ENCODE results near the gene SPTB. TPM values are rescaled to one million over a fixed set of nuclear protein-coding genes. Genes with fewer than 3 reads are reported as not detected.

The SPTB gene
- total RNA-seq, 1 experiment from 2014 or later: 2.3 TPM

DNA sequence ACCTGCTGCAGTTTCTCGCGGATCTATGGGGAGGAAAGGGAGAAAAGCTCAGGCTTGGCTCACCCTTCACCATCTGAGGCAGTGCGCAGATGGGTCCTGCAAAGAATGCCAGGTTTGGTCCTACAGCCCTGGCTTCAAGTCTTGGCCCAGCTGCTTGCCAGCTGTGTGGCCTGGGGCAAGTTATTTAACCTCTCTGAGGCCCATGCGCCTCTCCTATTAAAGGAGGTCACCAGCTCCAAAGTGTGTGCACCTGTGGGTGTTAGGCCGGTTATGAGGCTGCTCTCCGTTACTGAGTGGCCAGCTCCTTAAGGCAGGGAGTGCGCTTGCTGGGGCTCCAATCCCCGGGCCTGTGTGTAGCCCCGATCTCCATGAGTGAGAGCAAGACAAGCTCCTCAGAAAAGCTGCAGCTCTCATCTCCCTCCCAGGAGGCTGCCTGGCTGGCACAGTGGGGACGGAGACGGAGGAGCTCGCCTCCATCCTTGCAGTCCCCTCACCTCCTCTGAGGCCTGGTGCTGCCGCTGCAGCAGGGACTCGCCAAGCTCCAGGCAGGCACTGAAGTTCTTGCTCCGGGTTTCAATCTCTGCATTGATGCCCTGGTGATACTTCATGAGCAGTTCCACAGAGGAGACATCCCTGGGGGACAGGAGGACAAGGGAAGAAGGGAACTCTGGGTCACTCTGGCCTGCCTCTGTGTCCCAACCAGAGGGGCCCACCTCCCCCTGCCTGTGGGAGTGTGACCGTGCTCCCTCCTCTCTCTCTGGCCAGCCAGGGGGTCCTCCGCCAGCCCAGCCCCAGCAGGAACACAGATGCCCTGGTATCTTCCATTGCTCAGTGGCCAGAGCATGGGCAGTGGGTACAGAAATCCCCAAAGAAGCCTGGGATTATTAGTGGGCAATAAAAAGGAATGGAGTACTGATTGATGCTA is 110.3 kb downstream of the SPTB start:
- Histone ChIP-seq H3K4me2 (ENCODE audit: insufficient read depth, insufficient read length, low read length) (no peak overlapping the region), H3K23ac (ENCODE audit: insufficient read length, low read depth, low read length) (no peak overlapping the region), H3K79me2 (ENCODE audit: insufficient read depth, low read length) (no peaks in the 10 kb centered on the region), H3K18ac (ENCODE audit: insufficient read length, low read depth, low read length) (no peak overlapping the region), H4K20me1 (ENCODE audit: control insufficient read depth, insufficient read depth, insufficient read length) (no peaks in the 10 kb centered on the region), H3K4ac (ENCODE audit: low read depth, low read length) (no peak overlapping the region), H3K56ac (ENCODE audit: insufficient read length, low read depth, low read length) (no peak overlapping the region), H3T11ph (ENCODE audit: low read length) (no peak overlapping the region), H3K14ac (ENCODE audit: insufficient read depth, low read length) (no peak overlapping the region; the same call in 1 of the 2 replicates), H3K4me1 (ENCODE audit: insufficient read depth, low read length) (no peaks in the 10 kb centered on the region), H2AK5ac (ENCODE audit: insufficient read length, low read length) (no peak overlapping the region), H2BK120ac (ENCODE audit: low read depth, low read length, poor library complexity, severe bottlenecking) (no peak overlapping the region), H4K91ac (ENCODE audit: insufficient read length, low read depth, low read length) (no peak overlapping the region), H3K79me1 (ENCODE audit: insufficient read depth, low read depth, low read length, poor library complexity, severe bottlenecking) (no peaks in the 10 kb centered on the region), H2BK12ac (ENCODE audit: insufficient read length, low read depth, low read length) (no peak overlapping the region), H2AFZ (ENCODE audit: low read length) (no peak overlapping the region), H3K9ac (ENCODE audit: extremely low read depth, insufficient read length, low read length) (no peak overlapping the region), H3K23me2 (ENCODE audit: insufficient read length, low read depth, low read length, poor library complexity, severe bottlenecking) (peaks cover 4% of the 10 kb centered on the region), H2BK15ac (ENCODE audit: low read depth, low read length) (no peak overlapping the region), H4K8ac (replicated peaks; ENCODE audit: insufficient read length, low read depth, low read length) (no peak overlapping the region), H2BK20ac (ENCODE audit: low read depth, low read length, poor library complexity, severe bottlenecking) (no peak overlapping the region), H2BK5ac (ENCODE audit: insufficient read length, low read length) (no peak overlapping the region), H3K27ac (ENCODE audit: insufficient read length, low read depth, low read length) (no peak overlapping the region), H3K27me3 (ENCODE audit: insufficient read depth, low read length) (no peaks in the 10 kb centered on the region), H4K5ac (ENCODE audit: insufficient read length, low read depth, low read length) (no peak overlapping the region), H3K9me3 (ENCODE audit: control insufficient read depth, low read depth, low read length) (no peaks in the 10 kb centered on the region)
- peaks cover 4 to 19% (median 6%) of the 10 kb centered on the region in 3 experiments; a peak in 5 of 7 replicates for H3K36me3 Mint-ChIP-seq (ENCODE audit: insufficient read depth in 1 of 3, low read depth in 3 of 3)
- peaks cover 7% of the 10 kb centered on the region for H3K27me3 Mint-ChIP-seq (ENCODE audit: low read depth)
- H3K27ac Mint-ChIP-seq: peak overlapping the region in 1 of 3 experiments; percentile 72; a peak in 1 of 7 replicates
- no peak overlapping the region for H3K4me3 Mint-ChIP-seq
- TF ChIP-seq, protein P1, sequence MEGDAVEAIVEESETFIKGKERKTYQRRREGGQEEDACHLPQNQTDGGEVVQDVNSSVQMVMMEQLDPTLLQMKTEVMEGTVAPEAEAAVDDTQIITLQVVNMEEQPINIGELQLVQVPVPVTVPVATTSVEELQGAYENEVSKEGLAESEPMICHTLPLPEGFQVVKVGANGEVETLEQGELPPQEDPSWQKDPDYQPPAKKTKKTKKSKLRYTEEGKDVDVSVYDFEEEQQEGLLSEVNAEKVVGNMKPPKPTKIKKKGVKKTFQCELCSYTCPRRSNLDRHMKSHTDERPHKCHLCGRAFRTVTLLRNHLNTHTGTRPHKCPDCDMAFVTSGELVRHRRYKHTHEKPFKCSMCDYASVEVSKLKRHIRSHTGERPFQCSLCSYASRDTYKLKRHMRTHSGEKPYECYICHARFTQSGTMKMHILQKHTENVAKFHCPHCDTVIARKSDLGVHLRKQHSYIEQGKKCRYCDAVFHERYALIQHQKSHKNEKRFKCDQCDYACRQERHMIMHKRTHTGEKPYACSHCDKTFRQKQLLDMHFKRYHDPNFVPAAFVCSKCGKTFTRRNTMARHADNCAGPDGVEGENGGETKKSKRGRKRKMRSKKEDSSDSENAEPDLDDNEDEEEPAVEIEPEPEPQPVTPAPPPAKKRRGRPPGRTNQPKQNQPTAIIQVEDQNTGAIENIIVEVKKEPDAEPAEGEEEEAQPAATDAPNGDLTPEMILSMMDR (conservative IDR thresholded peaks at IDR 0.05): no peak
- H3K9me3 Mint-ChIP-seq: peaks cover 12 to 16% of the 10 kb centered on the region in 2 experiments
- no peak for DNase-seq
- H3K4me1 Mint-ChIP-seq: peaks cover 15 to 26% of the 10 kb centered on the region in 2 experiments
- no CpG with 5 or more reads among the region's 17 CpGs for WGBS (ENCODE audit: extremely low coverage, insufficient read length, low lambda C conversion rate)
